Gastroesophageal sphincter (tissue), 2 donors: ENCODE data around the gene TMEM217.
"Not testable (repeated sequence)": the region's sequence is repeated elsewhere in the genome, so short reads cannot be mapped to it uniquely, and the experiment has no call there.

Experiments
- POLR2A ChIP-seq, 2 donors: fragments of 450-650 bp; IDR thresholded peaks; one replicate each; pipeline ENCODE4 v1.6.1; 2017; ENCODE audit warnings: antibody characterized with exemption in 2 of 2, mild to moderate bottlenecking in 2 of 2, moderate library complexity in 1 of 2
- POLR2AphosphoS5 ChIP-seq: sonication (generic); formaldehyde crosslinking; IDR thresholded peaks from one replicate; pipeline ENCODE4 v1.6.1; 2017; ENCODE audit warnings: antibody characterized with exemption

DNA sequence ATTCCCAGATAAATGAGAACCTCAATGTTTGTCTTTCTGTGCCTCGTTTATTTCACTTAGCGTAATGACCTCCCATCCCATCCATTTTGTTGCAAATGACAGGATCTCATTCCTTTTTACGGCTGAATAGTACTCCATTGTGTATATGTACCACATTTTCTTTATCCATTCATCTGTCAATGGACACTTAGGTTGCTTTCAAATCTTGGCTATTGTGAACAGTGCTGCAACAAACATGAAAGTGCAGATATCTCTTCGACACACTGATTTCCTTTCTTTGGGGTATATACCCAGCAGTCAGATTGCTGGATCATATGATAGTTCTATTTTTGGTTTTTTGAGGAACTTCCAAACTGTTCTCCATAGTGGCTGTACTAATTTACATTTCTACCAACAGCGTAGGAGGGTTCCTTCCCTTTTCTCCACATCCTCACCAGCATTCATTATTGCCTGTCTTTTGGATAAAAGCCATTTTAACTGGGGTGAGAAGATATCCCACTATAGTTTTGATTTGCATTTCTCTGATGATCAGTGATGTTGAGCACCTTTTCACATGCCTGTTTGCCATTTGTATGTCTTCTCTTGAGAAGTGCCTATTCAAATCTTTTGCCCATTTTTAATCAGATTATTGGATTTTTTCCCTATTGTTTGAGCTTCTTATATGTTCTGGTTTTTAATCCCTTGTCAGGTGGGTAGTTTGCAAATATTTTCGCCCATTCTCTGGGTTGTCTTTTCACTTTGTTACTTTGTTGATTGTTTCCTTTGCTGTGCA is 71.8 kb downstream of the TMEM217 start:
- TF ChIP-seq POLR2A (IDR thresholded peaks at IDR 0.05); POLR2AphosphoS5: not testable (repeated sequence)
